Chondrocyte (in vitro differentiated cells): ENCODE data around the gene ORC6. TPM values are rescaled to one million over a fixed set of nuclear protein-coding genes. Genes with fewer than 3 reads are reported as not detected.

Source experiments
- DNase-seq: peaks from one replicate; pipeline ENCODE4 v3.0.0; 2021; ENCODE audit warnings: mixed read lengths, low spot score
- H3K27ac Mint-ChIP-seq: one replicate; pipeline ENCODE4 v1.8.0; 2021; ENCODE audit warnings: mild to moderate bottlenecking, moderate library complexity, mixed read lengths; ENCODE audit not compliant: unreplicated experiment
- H3K27me3 Mint-ChIP-seq: 2 replicates; pipeline ENCODE4 v1.8.0; 2021; ENCODE audit warnings: low read depth, mixed read lengths
- H3K36me3 Mint-ChIP-seq: 2 replicates; pipeline ENCODE4 v1.8.0; 2021; ENCODE audit warnings: low read depth, mixed read lengths
- H3K4me1 Mint-ChIP-seq: 2 replicates; pipeline ENCODE4 v1.8.0; 2021; ENCODE audit warnings: low read depth, mild to moderate bottlenecking, mixed read lengths
- H3K4me3 Mint-ChIP-seq: one replicate; pipeline ENCODE4 v1.8.0; 2021; ENCODE audit warnings: mild to moderate bottlenecking, moderate library complexity, mixed read lengths; ENCODE audit not compliant: unreplicated experiment
- H3K9me3 Mint-ChIP-seq: 2 replicates; pipeline ENCODE4 v1.8.0; 2021; ENCODE audit warnings: low read depth, mixed read lengths
- total RNA-seq: library from RNA; stranded (reverse); gene quantifications from 3 replicates; pipeline ENCODE4 v1.2.1, GENCODE V29; 2021
- TF ChIP-seq, protein P1 (sequence below): fragments of 200-600 bp; sonication (generic); IDR thresholded peaks from 2 replicates; pipeline ENCODE4 v1.5.0; 2021; ENCODE audit warnings: antibody characterized with exemption, mild to moderate bottlenecking, moderate library complexity

The ORC6 gene
- total RNA-seq, 1 donor from 2014 or later, result 6.7 TPM

DNA sequence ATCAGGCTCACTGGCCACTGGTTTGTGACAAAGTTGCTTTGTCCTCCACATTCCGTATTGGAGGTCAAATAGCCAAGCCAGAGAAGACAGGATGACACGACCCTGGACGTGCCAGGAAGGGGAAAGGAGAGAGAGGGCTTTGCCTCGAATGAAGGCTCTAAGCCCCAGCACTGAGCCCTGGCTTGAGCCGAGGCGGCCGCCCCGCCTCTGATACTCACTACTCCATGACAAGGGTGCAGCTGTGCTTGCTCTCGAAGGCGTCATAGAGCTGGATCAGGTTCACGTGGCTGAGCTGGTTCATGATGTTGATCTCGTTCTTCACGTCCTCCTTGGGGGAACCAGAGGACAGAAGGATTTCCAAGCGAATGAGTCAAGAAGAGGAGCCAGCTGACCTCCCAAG lies 39.3 kb downstream of the ORC6 start:
- Mint-ChIP-seq H3K27me3 (no peaks in the 10 kb centered on the region), H3K4me3 (no peak overlapping the region), H3K4me1 (no peaks in the 10 kb centered on the region), H3K9me3 (peaks cover 11% of the 10 kb centered on the region), H3K36me3 (no peaks in the 10 kb centered on the region), H3K27ac (no peak overlapping the region)
- TF ChIP-seq, protein P1, sequence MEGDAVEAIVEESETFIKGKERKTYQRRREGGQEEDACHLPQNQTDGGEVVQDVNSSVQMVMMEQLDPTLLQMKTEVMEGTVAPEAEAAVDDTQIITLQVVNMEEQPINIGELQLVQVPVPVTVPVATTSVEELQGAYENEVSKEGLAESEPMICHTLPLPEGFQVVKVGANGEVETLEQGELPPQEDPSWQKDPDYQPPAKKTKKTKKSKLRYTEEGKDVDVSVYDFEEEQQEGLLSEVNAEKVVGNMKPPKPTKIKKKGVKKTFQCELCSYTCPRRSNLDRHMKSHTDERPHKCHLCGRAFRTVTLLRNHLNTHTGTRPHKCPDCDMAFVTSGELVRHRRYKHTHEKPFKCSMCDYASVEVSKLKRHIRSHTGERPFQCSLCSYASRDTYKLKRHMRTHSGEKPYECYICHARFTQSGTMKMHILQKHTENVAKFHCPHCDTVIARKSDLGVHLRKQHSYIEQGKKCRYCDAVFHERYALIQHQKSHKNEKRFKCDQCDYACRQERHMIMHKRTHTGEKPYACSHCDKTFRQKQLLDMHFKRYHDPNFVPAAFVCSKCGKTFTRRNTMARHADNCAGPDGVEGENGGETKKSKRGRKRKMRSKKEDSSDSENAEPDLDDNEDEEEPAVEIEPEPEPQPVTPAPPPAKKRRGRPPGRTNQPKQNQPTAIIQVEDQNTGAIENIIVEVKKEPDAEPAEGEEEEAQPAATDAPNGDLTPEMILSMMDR, result no peak
- DNase-seq, result no peak

DNA sequence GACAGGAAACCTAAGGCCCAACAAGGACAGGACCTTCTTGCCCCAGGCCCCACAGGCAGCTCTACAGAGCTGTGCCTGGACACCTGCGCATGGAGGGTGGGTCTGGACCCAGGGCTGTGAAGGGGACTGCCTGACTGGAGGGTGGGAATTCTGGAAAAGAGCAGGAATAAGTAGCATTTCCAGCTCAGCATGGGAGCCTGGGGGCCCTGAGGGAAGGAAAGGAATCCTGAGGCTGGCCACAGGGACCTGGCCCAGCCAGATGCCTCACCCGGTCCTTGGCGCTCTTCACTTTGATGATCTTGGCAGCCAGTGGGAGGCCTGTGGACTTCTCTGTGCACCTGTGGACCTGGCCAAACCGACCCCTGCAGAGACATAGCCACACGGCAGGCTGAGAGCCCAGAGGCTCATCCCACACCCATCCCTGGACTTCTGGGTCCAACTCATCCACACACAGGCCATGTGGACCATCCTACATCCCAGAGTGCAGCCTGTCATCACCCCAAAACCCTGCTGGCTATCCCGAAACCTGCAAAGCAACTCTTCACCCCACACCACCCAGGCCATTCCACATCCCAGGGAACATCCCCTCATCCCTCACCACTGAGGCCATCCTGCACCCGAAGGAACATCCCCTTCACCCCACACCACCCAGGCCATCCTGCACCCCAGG lies 40.0 kb downstream of the ORC6 start:
- H3K36me3 Mint-ChIP-seq, result no peaks in the 10 kb centered on the region
- H3K9me3 Mint-ChIP-seq, result peaks cover 10% of the 10 kb centered on the region
- H3K4me3 Mint-ChIP-seq, result no peak overlapping the region

DNA sequence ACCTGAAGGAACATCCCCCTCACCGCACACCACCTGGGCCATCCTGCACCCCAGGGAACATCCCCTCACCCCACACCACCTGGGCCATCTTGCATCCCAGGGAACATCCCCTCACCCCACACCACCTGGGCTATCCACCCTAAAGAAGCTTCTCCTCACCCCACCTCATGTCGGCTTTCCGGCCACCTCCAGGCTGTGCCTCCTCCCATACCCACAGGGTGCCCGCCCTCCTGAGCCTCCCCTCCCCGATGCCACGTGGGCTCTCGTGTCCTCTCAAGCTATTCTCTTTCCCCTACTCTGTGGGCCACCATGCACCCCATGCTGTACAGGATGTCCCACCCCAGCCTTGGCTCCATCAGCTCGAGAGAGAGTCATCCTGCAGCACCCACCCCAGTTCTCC lies 40.7 kb downstream of the ORC6 start:
- Mint-ChIP-seq H3K4me3 (no peak overlapping the region), H3K9me3 (peaks cover 7% of the 10 kb centered on the region), H3K27me3 (no peaks in the 10 kb centered on the region), H3K4me1 (no peaks in the 10 kb centered on the region), H3K36me3 (no peaks in the 10 kb centered on the region), H3K27ac (no peak overlapping the region)
- TF ChIP-seq, protein P1, result no peak
- no peak for DNase-seq

More for the DNA sequence above, 40.0 kb downstream of the ORC6 start:
- no peak for DNase-seq
- no peak overlapping the region for H3K27ac Mint-ChIP-seq
- H3K4me1 Mint-ChIP-seq, result no peaks in the 10 kb centered on the region
- H3K27me3 Mint-ChIP-seq, result no peaks in the 10 kb centered on the region
- TF ChIP-seq, protein P1, result no peak

DNA sequence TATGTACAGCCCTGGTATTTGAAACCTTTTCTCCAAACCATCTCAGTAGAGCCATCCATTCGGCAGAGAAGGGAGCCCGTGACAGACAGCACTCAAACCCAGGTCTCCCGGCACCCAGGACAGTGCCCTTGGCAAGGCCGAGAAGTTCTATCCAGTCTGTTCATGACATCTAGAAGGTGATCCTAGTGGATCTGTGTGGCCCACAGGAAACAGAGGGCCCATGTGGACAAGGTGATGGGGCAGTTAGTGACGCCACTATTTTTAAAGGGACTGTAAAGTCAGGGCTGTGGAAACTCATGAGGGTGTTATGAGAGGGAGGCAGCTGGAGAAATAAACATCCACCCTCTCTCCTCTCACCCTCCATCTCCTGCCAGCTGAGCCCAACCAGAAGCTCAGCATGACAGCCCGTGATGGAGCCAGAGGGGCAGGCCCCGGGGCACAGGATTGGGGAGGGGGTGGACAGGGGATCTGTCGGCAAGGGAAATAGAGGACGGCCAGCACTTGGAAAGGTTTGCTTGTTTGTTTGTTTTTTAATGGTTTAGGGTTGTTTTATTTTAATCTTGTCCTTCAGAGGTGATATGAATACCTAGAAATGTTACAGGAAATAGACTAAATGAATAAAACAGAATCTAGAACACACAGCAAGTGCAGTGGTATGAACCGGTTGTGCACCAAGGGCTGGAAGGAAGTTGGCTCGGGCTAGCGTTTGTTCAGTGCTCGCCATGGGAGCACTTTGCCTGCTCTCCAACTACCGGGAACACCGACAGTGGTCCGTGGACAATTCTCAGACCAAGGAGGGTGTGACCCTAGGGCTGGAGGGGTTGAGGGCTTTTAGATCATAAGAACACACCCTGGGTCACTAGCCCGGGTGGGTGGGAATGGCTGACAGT lies 41.6 kb downstream of the ORC6 start:
- TF ChIP-seq, protein P1, result no peak
- Mint-ChIP-seq H3K27ac (no peak overlapping the region), H3K4me3 (no peak overlapping the region), H3K9me3 (peaks cover under 1% of the 10 kb centered on the region), H3K4me1 (no peaks in the 10 kb centered on the region), H3K36me3 (no peaks in the 10 kb centered on the region), H3K27me3 (peaks cover 2% of the 10 kb centered on the region)
- no peak for DNase-seq

DNA sequence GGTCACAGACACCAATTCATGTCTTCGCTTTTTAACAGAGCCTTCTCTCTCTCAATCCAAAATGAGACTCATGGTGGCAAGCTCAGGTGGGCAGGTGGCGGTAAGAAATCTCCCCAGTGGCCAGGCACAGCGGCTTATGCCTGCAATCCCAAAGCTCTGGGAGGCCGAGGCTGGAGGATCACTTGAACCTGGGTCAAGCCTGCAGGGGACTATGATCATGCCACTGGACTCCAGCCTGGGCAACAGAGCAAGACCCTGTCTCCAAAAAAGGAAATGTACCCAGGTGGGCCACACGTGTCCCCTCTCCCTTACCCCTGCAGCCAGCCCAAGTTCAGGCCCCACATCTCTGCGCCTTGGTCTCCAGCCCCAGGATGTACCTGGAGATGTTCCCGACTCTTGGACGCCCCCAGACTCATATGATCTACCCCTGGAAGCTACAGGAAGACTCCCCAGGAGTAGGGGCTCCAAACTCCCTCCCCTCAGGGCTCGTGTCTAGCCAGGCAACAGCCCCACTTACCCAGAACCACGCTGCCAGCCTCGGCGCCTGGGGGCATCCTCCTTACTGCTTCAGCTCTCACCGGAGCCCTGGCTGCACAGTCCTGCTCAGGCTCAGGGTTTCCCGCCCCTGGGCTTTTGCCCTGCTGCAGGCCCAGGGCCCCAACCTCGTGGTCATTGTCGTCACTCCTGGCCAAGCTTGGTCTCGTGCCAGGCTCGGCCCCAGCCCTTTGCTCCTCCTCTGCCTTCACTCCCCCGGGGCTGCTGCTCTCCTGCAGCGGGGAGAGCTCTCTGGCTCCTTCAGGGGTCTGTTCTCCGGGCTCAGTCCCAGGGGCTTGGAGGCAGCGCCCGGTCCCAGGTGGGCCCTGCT lies 42.5 kb downstream of the ORC6 start:
- Mint-ChIP-seq H3K4me3 (no peak overlapping the region), H3K27ac (no peak overlapping the region), H3K4me1 (no peaks in the 10 kb centered on the region), H3K9me3 (no peaks in the 10 kb centered on the region), H3K36me3 (no peaks in the 10 kb centered on the region), H3K27me3 (peaks cover 2% of the 10 kb centered on the region)
- DNase-seq, result no peak
- TF ChIP-seq, protein P1, result no peak
